Measurements from ENCODE around the gene OR2M2. TPM values are rescaled to one million over a fixed set of nuclear protein-coding genes. Genes with fewer than 3 reads are reported as not detected.

OR2M2 gene
- total RNA-seq, 1 experiment from 2014 or later = not detected

GRCh38 chr1:248140846-248141245, 33.8 kb upstream of the OR2M2 start:
- no peak for DNase-seq
- no peaks in the 10 kb centered on the region for H3K36me3 ChIP-seq (ENCODE audit: control insufficient read depth, insufficient read depth, low read length)
- no peaks in the 10 kb centered on the region for H3K27me3 ChIP-seq (replicated peaks; ENCODE audit: control insufficient read depth, insufficient read depth, low read length)
- CTCF ChIA-PET = no interaction called here
- H3K4me3 Mint-ChIP-seq (ENCODE audit: unreplicated experiment) = no peak overlapping the region
- no peaks in the 10 kb centered on the region for H3K27me3 Mint-ChIP-seq (ENCODE audit: insufficient read depth, unreplicated experiment)
- H3K4me3 ChIP-seq (ENCODE audit: low read depth, low read length) = no peak overlapping the region
- H3K4me1 Mint-ChIP-seq (ENCODE audit: low read depth, unreplicated experiment) = no peaks in the 10 kb centered on the region
- no peaks in the 10 kb centered on the region for H3K36me3 Mint-ChIP-seq (ENCODE audit: insufficient read depth, unreplicated experiment)
- H3K27ac Mint-ChIP-seq (ENCODE audit: unreplicated experiment) = no peak overlapping the region
- no peaks in the 10 kb centered on the region for H3K4me1 ChIP-seq
- intact Hi-C loops (cut with micrococcal nuclease; ENCODE audit: unreplicated experiment) = no loop called here
- H3K9me3 Mint-ChIP-seq (ENCODE audit: unreplicated experiment) = no peaks in the 10 kb centered on the region
- H3K9me3 ChIP-seq = no peaks in the 10 kb centered on the region
- BruUV-seq (replicated peaks) = no TSS peak
- POLR2A ChIA-PET = no interaction called here
- TF ChIP-seq CTCF (IDR thresholded peaks at IDR 0.05; ENCODE audit: insufficient read depth in 1 of 2, low read depth in 1 of 2, low read length in 1 of 2, severe bottlenecking in 1 of 2, unreplicated experiment in 1 of 2) = no peak

- DNase-seq = no peak
- H3K9me3 ChIP-seq = no peaks in the 10 kb centered on the region
- H3K4me3 ChIP-seq (ENCODE audit: low read depth, low read length) = no peak overlapping the region
- no peaks in the 10 kb centered on the region for H3K36me3 Mint-ChIP-seq (ENCODE audit: insufficient read depth, unreplicated experiment)
- intact Hi-C loops (cut with micrococcal nuclease; ENCODE audit: unreplicated experiment) = no loop called here
- H3K27ac Mint-ChIP-seq (ENCODE audit: unreplicated experiment) = no peak overlapping the region
- ChIA-PET CTCF (no interaction called here), POLR2A (no interaction called here)
- no peaks in the 10 kb centered on the region for H3K4me1 ChIP-seq
- BruUV-seq (replicated peaks) = no TSS peak
- no peaks in the 10 kb centered on the region for H3K27me3 Mint-ChIP-seq (ENCODE audit: insufficient read depth, unreplicated experiment)
- H3K36me3 ChIP-seq (ENCODE audit: control insufficient read depth, insufficient read depth, low read length) = no peaks in the 10 kb centered on the region
- H3K4me1 Mint-ChIP-seq (ENCODE audit: low read depth, unreplicated experiment) = no peaks in the 10 kb centered on the region
- no peak overlapping the region for H3K4me3 Mint-ChIP-seq (ENCODE audit: unreplicated experiment)
- TF ChIP-seq CTCF (IDR thresholded peaks at IDR 0.05; ENCODE audit: insufficient read depth in 1 of 2, low read depth in 1 of 2, low read length in 1 of 2, severe bottlenecking in 1 of 2, unreplicated experiment in 1 of 2) = no peak
- no peaks in the 10 kb centered on the region for H3K27me3 ChIP-seq (replicated peaks; ENCODE audit: control insufficient read depth, insufficient read depth, low read length)
- no peaks in the 10 kb centered on the region for H3K9me3 Mint-ChIP-seq (ENCODE audit: unreplicated experiment)
Observed at GRCh38 chr1:248143311-248143710, 31.3 kb upstream of the OR2M2 start.

- POLR2A ChIA-PET = no interaction called here
- H3K27me3 Mint-ChIP-seq (ENCODE audit: insufficient read depth, unreplicated experiment) = no peaks in the 10 kb centered on the region
Observed at GRCh38 chr1:248144513-248145198, 30.0 kb upstream of the OR2M2 start, which contains the start of gene OR2M5. OR2M5 (plus strand) TSS chr1:248145148; CDS start chr1:248145148, 0 bp downstream.

More at GRCh38 chr1:248144513-248145198, 30.0 kb upstream of the OR2M2 start, which contains the start of gene OR2M5:
- no peaks in the 10 kb centered on the region for H3K4me1 Mint-ChIP-seq (ENCODE audit: low read depth, unreplicated experiment)
- H3K9me3 ChIP-seq = no peaks in the 10 kb centered on the region
- H3K4me3 Mint-ChIP-seq (ENCODE audit: unreplicated experiment) = no peak within 1 kb of the TSS
- H3K36me3 Mint-ChIP-seq (ENCODE audit: insufficient read depth, unreplicated experiment) = no peaks in the 10 kb centered on the region
- no peaks in the 10 kb centered on the region for H3K4me1 ChIP-seq
- CTCF ChIA-PET = no interaction called here
- intact Hi-C loops (cut with micrococcal nuclease; ENCODE audit: unreplicated experiment) = no loop called here
- no peaks in the 10 kb centered on the region for H3K27me3 ChIP-seq (replicated peaks; ENCODE audit: control insufficient read depth, insufficient read depth, low read length)
- no peak for TF ChIP-seq CTCF (IDR thresholded peaks at IDR 0.05; ENCODE audit: insufficient read depth in 1 of 2, low read depth in 1 of 2, low read length in 1 of 2, severe bottlenecking in 1 of 2, unreplicated experiment in 1 of 2)
- no peaks in the 10 kb centered on the region for H3K36me3 ChIP-seq (ENCODE audit: control insufficient read depth, insufficient read depth, low read length)
- DNase-seq = no peak
- BruUV-seq (replicated peaks) = no TSS peak
- H3K9me3 Mint-ChIP-seq (ENCODE audit: unreplicated experiment) = peaks cover 11% of the 10 kb centered on the region
- no peak within 1 kb of the TSS for H3K27ac Mint-ChIP-seq (ENCODE audit: unreplicated experiment)
- H3K4me3 ChIP-seq (ENCODE audit: low read depth, low read length) = no peak within 1 kb of the TSS
